ENCODE results near the gene SRF. TPM values are rescaled to one million over a fixed set of nuclear protein-coding genes. Genes with fewer than 3 reads are reported as not detected.

SRF gene
- total RNA-seq, 1 experiment from 2014 or later: 31.3 TPM

DNA sequence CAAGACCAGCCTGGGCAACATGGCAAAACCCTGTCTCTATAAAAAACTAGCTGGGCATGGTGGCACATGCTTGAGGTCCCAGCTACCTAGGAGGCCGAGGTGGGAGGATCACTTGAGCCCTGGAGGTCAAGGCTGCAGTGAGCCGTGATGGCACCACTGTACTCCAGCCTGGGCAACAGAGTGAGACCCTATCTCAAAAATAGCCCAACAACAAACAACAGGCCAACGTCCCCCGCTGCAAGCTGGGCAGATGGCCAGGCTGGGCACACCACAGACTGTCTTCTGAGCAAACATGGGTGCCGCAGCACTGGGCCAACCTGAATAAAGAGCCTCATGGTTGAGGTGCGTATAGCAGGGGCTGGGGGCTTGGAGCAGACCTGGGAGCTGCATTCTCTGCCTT, 46.6 kb upstream of the SRF start:
- Histone ChIP-seq H3K4me3 (ENCODE audit: low read depth, low read length) (no peak overlapping the region), H3K9me3 (no peaks in the 10 kb centered on the region), H3K27me3 (replicated peaks; ENCODE audit: control insufficient read depth, insufficient read depth, low read length) (no peaks in the 10 kb centered on the region), H3K4me1 (no peaks in the 10 kb centered on the region), H3K36me3 (ENCODE audit: control insufficient read depth, insufficient read depth, low read length) (no peaks in the 10 kb centered on the region)
- H3K4me1 Mint-ChIP-seq (ENCODE audit: low read depth, unreplicated experiment): peaks cover 7% of the 10 kb centered on the region
- no peaks in the 10 kb centered on the region for H3K27me3 Mint-ChIP-seq (ENCODE audit: insufficient read depth, unreplicated experiment)
- peaks cover 4% of the 10 kb centered on the region for H3K36me3 Mint-ChIP-seq (ENCODE audit: insufficient read depth, unreplicated experiment)
- no peak for DNase-seq
- intact Hi-C loops (cut with micrococcal nuclease; ENCODE audit: unreplicated experiment): no loop called here
- no TSS peak for BruUV-seq (replicated peaks)
- no peak overlapping the region for H3K4me3 Mint-ChIP-seq (ENCODE audit: unreplicated experiment)
- ChIA-PET CTCF (no interaction called here), POLR2A (no interaction called here)
- H3K9me3 Mint-ChIP-seq (ENCODE audit: unreplicated experiment): no peaks in the 10 kb centered on the region
- H3K27ac Mint-ChIP-seq (ENCODE audit: unreplicated experiment): no peak overlapping the region
- TF ChIP-seq, protein P1, sequence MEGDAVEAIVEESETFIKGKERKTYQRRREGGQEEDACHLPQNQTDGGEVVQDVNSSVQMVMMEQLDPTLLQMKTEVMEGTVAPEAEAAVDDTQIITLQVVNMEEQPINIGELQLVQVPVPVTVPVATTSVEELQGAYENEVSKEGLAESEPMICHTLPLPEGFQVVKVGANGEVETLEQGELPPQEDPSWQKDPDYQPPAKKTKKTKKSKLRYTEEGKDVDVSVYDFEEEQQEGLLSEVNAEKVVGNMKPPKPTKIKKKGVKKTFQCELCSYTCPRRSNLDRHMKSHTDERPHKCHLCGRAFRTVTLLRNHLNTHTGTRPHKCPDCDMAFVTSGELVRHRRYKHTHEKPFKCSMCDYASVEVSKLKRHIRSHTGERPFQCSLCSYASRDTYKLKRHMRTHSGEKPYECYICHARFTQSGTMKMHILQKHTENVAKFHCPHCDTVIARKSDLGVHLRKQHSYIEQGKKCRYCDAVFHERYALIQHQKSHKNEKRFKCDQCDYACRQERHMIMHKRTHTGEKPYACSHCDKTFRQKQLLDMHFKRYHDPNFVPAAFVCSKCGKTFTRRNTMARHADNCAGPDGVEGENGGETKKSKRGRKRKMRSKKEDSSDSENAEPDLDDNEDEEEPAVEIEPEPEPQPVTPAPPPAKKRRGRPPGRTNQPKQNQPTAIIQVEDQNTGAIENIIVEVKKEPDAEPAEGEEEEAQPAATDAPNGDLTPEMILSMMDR (IDR thresholded peaks at IDR 0.05; ENCODE audit: insufficient read depth in 1 of 2, low read depth in 1 of 2, low read length in 1 of 2, severe bottlenecking in 1 of 2, unreplicated experiment in 1 of 2): no peak

DNA sequence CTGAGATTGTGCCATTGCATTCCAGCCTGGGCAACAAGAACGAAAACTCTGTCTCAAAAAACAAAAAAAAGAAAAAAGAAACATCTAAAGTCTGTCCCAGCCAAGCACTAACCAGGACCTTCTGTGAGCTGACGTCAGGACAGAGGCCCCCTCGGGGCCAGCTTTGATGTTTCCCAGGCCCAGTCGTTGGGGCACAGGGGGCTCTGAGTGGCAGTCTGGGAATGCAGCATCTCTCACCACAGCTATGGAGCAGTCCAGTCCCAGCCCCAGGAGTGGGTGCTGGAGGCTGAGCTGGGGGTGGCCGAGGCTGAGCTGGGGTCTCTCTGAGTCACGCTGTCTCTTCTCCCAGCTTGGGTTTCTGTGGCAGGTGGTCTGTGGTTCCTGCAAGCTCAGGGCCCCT, 46.0 kb upstream of the SRF start:
- H3K4me3 ChIP-seq (ENCODE audit: low read depth, low read length): no peak overlapping the region
- no peaks in the 10 kb centered on the region for H3K4me1 ChIP-seq
- no peaks in the 10 kb centered on the region for H3K9me3 ChIP-seq
- no TSS peak for BruUV-seq (replicated peaks)
- no peaks in the 10 kb centered on the region for H3K9me3 Mint-ChIP-seq (ENCODE audit: unreplicated experiment)
- H3K27me3 Mint-ChIP-seq (ENCODE audit: insufficient read depth, unreplicated experiment): no peaks in the 10 kb centered on the region
- H3K27me3 ChIP-seq (replicated peaks; ENCODE audit: control insufficient read depth, insufficient read depth, low read length): no peaks in the 10 kb centered on the region
- DNase-seq: no peak
- peaks cover 7% of the 10 kb centered on the region for H3K4me1 Mint-ChIP-seq (ENCODE audit: low read depth, unreplicated experiment)
- H3K36me3 Mint-ChIP-seq (ENCODE audit: insufficient read depth, unreplicated experiment): peaks cover 9% of the 10 kb centered on the region
- CTCF ChIA-PET: no interaction called here
- POLR2A ChIA-PET: no interaction called here
- intact Hi-C loops (cut with micrococcal nuclease; ENCODE audit: unreplicated experiment): no loop called here
- no peaks in the 10 kb centered on the region; the same call in 1 of the 2 replicates for H3K36me3 ChIP-seq (ENCODE audit: control insufficient read depth, insufficient read depth, low read length)
- TF ChIP-seq, protein P1 (IDR thresholded peaks at IDR 0.05; ENCODE audit: insufficient read depth in 1 of 2, low read depth in 1 of 2, low read length in 1 of 2, severe bottlenecking in 1 of 2, unreplicated experiment in 1 of 2): no peak
- no peak overlapping the region for H3K4me3 Mint-ChIP-seq (ENCODE audit: unreplicated experiment)
- H3K27ac Mint-ChIP-seq (ENCODE audit: unreplicated experiment): no peak overlapping the region

DNA sequence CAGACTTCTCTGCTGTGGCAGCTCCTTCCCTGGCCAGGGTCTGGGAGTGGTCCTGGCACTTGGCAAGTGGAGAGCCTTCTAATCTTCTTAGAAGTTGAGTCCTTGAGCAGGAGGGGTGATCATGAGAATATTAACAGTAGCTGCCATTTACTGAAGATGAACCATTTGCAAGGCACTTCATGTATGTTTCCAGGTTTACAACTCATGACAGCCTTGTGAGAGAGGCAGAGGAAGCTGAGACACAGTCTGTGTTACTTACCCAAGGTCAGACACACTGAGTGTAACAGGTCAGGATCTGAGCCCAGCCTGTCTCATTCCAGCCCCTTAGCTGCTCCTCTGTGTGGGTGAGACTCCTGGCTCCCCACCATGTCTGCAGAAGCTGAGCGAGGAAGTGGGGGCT, 45.5 kb upstream of the SRF start:
- H3K36me3 ChIP-seq (ENCODE audit: control insufficient read depth, insufficient read depth, low read length): no peaks in the 10 kb centered on the region; the same call in 1 of the 2 replicates
- no peaks in the 10 kb centered on the region for H3K9me3 ChIP-seq
- intact Hi-C loops (cut with micrococcal nuclease; ENCODE audit: unreplicated experiment): no loop called here
- H3K27me3 ChIP-seq (replicated peaks; ENCODE audit: control insufficient read depth, insufficient read depth, low read length): no peaks in the 10 kb centered on the region
- CTCF ChIA-PET: no interaction called here
- H3K4me3 Mint-ChIP-seq (ENCODE audit: unreplicated experiment): no peak overlapping the region
- H3K9me3 Mint-ChIP-seq (ENCODE audit: unreplicated experiment): no peaks in the 10 kb centered on the region
- H3K36me3 Mint-ChIP-seq (ENCODE audit: insufficient read depth, unreplicated experiment): peaks cover 14% of the 10 kb centered on the region
- H3K27me3 Mint-ChIP-seq (ENCODE audit: insufficient read depth, unreplicated experiment): no peaks in the 10 kb centered on the region
- H3K4me3 ChIP-seq (ENCODE audit: low read depth, low read length): no peak overlapping the region
- peaks cover 6% of the 10 kb centered on the region for H3K4me1 Mint-ChIP-seq (ENCODE audit: low read depth, unreplicated experiment)
- no peaks in the 10 kb centered on the region for H3K4me1 ChIP-seq
- TF ChIP-seq, protein P1 (IDR thresholded peaks at IDR 0.05; ENCODE audit: insufficient read depth in 1 of 2, low read depth in 1 of 2, low read length in 1 of 2, severe bottlenecking in 1 of 2, unreplicated experiment in 1 of 2): no peak
- no peak for DNase-seq
- POLR2A ChIA-PET: no interaction called here
- no peak overlapping the region for H3K27ac Mint-ChIP-seq (ENCODE audit: unreplicated experiment)
- BruUV-seq (replicated peaks): no TSS peak

All from Caco-2 (cell line).